GM12801 (cell line): Measurements from ENCODE around the gene SFMBT1.

Experiments used
- CTCF ChIP-seq: IDR thresholded peaks from one replicate; pipeline ENCODE4 v1.5.1; 2011; ENCODE audit warnings: control low read depth; ENCODE audit not compliant: insufficient read length; ENCODE audit errors: extremely low read depth

The SFMBT1 gene

GRCh38 chr3:53028641-53029040, 17.2 kb downstream of the SFMBT1 start:
- no peak for TF ChIP-seq CTCF

GRCh38 chr3:53027254-53027844, 18.5 kb downstream of the SFMBT1 start:
- no peak for TF ChIP-seq CTCF

GRCh38 chr3:53026382-53027162, 19.3 kb downstream of the SFMBT1 start:
- no peak for TF ChIP-seq CTCF

GRCh38 chr3:53024315-53024714, 21.6 kb downstream of the SFMBT1 start:
- TF ChIP-seq CTCF, result no peak

GRCh38 chr3:53023072-53023823, 22.6 kb downstream of the SFMBT1 start:
- no peak for TF ChIP-seq CTCF

- TF ChIP-seq CTCF, result no peak
These were observed 23.2 kb downstream of the SFMBT1 start for GRCh38 chr3:53022647-53023046.

- TF ChIP-seq CTCF, result no peak
These were observed 29.6 kb downstream of the SFMBT1 start for GRCh38 chr3:53016236-53016635.
